ENCODE measurements around the gene CCND2.
"Not testable (repeated sequence)": the region's sequence is repeated elsewhere in the genome, so short reads cannot be mapped to it uniquely, and the experiment has no call there.

CCND2 gene

DNA sequence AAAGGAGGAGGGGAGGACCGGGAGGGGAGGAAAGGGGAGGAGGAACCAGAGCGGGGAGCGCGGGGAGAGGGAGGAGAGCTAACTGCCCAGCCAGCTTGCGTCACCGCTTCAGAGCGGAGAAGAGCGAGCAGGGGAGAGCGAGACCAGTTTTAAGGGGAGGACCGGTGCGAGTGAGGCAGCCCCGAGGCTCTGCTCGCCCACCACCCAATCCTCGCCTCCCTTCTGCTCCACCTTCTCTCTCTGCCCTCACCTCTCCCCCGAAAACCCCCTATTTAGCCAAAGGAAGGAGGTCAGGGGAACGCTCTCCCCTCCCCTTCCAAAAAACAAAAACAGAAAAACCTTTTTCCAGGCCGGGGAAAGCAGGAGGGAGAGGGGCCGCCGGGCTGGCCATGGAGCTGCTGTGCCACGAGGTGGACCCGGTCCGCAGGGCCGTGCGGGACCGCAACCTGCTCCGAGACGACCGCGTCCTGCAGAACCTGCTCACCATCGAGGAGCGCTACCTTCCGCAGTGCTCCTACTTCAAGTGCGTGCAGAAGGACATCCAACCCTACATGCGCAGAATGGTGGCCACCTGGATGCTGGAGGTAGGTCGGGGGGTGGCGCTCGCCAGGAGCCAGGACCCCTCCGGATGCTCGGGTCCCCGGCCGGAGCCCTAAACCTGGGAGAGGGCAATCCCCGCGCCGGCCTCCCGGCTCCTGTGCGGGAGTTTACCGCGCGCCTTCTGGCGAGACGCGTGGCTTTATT, at the start of gene CCND2:
CCND2 (plus strand) TSS at position 111 of the 744 bp plus-strand sequence; CDS start at position 390, 279 bp downstream.
- in situ Hi-C loops (cut with HindIII; ENCODE audit: low sequenced_read_pairs) = no loop called here

DNA sequence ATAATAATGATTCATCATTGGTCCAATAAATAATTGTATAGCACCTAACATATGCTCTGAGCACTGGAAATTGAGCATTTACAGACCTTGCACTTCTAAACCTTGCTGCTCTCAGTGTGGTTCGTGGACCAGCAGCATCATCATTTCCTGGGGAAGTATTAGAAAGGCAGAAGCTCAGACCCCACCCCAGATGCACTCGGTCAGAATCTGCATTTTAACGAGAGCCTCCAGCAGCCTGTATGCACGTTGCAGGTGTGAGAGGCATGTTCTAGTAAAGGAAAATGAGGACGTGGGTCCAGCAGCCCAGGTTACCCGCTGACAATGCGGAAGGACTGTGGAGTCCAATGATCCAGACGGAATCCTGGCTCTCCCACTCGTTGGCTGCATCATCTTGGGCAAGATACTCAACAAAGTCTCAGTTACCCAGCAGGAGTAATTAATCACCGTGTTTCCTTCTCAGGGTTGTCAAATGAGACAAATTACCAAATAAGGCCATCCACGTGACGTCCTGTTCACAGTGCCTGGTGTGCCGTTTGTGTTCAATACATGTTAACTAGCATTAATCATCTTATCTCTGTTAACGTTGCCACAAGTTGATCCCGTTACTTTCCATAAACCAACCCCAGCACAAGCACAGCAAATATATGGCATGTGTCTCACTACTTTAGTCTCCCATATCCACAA, 49.2 kb upstream of the CCND2 start:
- in situ Hi-C loops (cut with HindIII; ENCODE audit: low sequenced_read_pairs) = no loop called here

DNA sequence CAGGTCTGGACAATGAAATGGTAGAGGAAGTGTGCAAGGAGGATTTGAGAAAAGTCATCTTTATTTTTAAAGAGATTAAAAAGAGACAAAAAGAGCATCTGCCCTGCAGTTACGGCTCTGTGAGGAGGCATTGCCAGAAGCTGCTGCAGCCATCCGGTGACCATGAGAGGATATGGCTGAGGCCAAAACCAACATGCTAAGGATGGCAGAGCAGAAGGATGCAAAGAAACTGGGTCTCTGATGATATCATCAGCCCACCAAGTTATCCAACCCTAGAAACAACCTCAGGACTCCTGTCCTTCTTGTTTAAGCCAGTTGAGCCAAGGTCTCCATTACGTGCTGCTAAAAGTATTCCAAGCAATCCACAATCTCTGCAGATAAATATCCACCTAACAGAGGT, 48.0 kb upstream of the CCND2 start:
- in situ Hi-C loops (cut with HindIII; ENCODE audit: low sequenced_read_pairs) = no loop called here

DNA sequence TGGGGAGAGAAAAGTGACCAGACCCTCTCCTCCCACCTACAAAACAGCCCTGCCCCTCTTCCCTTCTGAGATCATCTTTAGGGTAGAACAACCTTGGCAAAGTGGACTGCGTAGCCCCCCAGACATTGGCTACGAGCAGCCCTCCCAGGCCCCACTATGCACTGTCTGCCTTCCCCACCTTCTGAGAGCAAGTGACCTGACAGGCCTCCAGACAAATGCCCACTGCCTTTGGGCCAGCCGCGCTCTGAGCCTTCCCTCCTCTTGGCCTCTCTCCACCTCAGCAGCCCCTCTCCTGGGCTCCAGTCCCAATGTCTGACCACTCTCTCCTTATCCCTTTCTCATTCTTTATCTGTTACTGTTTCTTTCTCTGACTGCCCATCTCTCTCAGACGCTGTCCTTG, 46.5 kb upstream of the CCND2 start:
- in situ Hi-C loops (cut with HindIII; ENCODE audit: low sequenced_read_pairs) = no loop called here

DNA sequence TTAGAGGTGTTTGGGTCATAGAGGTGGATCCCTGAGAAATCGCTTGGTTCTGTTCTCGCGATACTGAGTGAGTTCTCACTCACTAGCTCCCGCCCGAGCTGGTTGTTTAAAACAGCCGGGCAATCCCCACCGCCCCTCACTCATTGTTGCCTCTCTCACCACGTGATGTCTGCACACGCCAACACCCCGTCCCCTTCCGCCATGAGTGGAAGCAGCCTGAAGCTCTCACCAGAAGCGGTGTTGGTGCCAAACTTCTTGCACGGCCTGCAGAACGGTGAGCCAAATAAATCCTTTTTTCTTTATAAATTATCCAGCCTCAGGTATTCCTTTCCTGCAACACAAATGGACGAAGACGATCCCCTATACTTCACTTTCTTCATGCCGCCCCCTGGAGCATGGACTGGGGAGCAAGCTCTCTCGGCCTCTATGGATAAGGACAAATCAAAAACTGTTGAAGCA, 45.4 kb upstream of the CCND2 start:
- in situ Hi-C loops (cut with HindIII; ENCODE audit: low sequenced_read_pairs) = no loop called here

DNA sequence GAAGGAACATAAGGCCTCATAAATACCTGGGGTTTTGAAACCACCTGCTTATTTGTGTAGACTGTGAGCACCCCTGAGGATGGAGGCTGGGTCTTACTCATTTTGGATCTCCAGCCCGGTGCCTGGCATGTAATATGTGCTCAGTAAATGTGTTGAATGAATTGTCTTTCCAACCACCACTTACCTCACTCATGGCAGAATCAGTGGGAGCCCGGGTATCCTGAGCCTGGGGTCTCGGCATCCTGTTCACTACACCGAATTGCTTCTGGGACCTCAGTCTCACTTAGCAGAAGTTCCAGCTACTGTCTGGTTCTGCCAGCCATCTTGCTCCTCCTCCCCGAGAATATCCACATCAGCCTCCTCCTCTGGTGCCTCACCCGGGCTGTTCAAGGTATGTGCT, 43.0 kb upstream of the CCND2 start:
- in situ Hi-C loops (cut with HindIII; ENCODE audit: low sequenced_read_pairs) = no loop called here

- in situ Hi-C loops (cut with HindIII; ENCODE audit: low sequenced_read_pairs) = no loop called here
Measured at GRCh38 chr12:4238577-4238976, 35.0 kb upstream of the CCND2 start.

- in situ Hi-C loops (cut with HindIII; ENCODE audit: low sequenced_read_pairs) = no loop called here
Measured at GRCh38 chr12:4239746-4240145, 33.8 kb upstream of the CCND2 start.

DNA sequence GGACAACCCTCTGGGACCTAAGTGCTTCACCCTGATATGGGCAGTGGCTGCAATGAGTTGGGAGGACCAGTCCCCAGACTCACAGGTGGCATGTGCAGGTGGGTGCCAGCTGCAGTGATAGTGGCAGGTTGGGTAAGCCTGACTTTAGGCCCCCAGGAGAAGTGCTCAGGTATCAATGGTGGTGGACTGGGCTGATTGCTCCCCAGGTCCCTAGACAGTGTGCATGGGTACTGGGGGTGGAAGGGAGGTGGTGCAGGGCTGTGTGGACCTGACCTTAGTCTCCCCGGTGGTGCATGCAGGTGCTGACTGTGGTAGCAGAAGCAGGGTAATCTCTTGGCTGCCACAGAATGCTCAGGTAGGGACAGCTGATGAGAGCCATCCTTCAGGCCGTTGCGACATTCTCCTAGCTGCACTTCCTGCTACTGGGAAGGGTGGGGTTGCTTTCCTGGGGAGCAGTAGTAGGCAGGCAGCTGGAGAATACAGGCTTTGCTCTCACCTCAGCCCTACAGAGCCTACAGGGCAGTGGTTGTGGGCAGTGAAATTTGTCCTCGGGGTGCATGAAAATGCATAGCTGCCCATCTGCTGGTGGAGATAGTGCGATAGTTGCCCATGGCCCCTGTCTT, 33.3 kb upstream of the CCND2 start:
- in situ Hi-C loops (cut with HindIII; ENCODE audit: low sequenced_read_pairs) = no loop called here

DNA sequence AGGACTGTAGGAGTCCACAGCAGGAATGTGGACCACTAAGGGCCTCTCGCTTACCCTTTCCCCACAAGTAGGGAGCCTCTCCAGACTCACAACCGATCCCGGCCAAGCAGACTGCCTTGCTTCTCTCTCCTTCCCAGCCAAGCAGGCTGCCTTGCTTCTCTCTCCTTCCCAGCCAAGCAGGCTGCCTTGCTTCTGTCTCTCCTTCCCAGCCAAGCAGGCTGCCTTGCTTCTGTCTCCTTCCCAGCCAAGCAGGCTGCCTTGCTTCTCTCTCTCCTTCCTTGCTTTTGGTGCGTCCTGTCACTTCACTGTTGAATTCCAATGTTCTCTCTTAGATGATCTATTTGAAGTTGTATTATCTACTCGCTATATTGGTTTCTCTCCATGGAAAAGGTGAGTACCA, 32.6 kb upstream of the CCND2 start:
- in situ Hi-C loops (cut with HindIII; ENCODE audit: low sequenced_read_pairs) = no loop called here

- in situ Hi-C loops (cut with HindIII; ENCODE audit: low sequenced_read_pairs) = no loop called here
Measured at GRCh38 chr12:4241592-4241991, 32.0 kb upstream of the CCND2 start.

DNA sequence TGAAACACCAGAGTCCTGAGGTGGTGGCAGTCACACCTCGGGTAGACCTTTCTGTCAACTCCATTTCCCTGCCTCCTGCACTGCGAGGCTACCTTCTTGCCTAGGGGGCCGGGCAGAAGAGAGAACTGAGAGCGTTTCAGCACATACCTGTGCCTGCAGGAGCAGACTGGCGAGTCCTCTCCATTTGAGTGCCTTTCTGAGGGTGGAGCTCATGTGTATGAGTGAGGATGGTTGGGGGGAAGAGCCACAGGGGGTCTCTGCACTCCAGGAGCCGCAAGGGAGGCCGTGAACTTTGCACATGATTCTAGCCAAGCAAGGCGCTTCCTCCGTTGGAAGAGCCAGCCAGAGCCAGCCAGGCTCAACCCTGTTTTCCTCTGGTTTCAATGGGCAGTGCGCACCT, 31.0 kb upstream of the CCND2 start:
- in situ Hi-C loops (cut with HindIII; ENCODE audit: low sequenced_read_pairs) = no loop called here

DNA sequence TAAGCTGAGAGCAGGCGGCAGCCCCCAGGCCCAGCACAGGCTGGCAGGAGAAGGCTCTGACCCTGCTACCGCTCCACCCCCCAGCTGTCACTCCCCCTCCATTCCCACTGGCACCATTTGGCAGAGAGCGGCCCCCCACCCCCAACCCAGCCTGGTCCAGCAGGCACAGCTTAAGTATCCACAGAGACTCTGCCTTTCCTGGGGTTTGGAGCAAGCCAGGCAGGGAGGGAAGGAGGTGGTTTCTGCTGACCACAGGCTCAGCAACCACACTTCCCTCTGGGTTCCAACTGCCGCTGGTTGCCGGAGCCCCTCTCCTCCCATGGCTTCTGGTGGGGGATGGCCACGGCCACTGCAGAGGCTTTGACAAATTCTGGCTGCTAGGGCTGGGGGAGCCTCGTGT, 30.5 kb upstream of the CCND2 start:
- in situ Hi-C loops (cut with HindIII; ENCODE audit: low sequenced_read_pairs) = no loop called here

DNA sequence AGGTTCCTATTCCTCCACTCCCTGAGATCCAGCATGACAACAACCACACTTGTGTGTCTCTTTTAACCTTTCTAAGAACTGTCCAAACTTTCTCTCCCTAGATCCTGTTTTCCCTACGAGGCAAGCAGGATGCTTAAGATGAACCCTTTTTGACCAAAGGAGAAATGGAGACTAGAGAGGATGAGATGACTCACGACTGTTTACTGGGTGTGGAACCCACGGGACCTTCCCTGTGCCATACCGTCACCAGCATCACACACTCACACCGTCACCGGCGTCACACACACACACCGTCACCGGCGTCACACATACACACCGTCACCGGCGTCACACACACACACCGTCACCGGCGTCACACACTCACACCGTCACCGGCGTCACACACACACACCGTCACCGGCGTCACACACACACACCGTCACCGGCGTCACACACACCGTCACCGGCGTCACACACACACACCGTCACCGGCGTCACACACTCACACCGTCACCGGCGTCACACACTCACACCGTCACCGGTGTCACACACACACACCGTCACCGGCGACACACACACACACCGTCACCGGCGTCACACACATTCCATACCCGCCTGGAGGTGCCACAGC, 30.0 kb upstream of the CCND2 start:
- in situ Hi-C loops (cut with HindIII; ENCODE audit: low sequenced_read_pairs) = not testable (repeated sequence)

GRCh38 chr12:4244868-4245267, 28.7 kb upstream of the CCND2 start:
- in situ Hi-C loops (cut with HindIII; ENCODE audit: low sequenced_read_pairs) = no loop called here

DNA sequence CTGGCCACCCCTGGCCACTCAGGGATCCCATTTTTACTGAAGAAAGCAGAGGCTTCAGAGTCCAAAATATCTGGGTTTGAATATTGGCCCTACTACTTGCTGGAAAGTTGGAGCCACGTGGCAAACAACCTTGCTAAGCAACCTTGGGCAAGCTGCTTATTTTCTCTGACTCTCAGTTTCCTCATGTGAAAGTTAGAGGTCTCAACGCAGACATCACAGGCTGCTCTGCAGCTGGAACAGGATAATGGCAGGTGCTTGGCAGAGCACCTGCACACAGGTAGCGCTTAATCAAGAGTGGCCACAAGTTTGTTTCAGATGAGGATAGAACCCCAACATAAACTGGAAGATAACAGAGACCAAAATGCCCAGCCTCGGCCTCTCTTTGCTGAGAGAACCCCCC, 28.1 kb upstream of the CCND2 start:
- in situ Hi-C loops (cut with HindIII; ENCODE audit: low sequenced_read_pairs) = no loop called here

- in situ Hi-C loops (cut with HindIII; ENCODE audit: low sequenced_read_pairs) = no loop called here
Measured at GRCh38 chr12:4246116-4246515, 27.4 kb upstream of the CCND2 start.

GRCh38 chr12:4250691-4251090, 22.9 kb upstream of the CCND2 start:
- in situ Hi-C loops (cut with HindIII; ENCODE audit: low sequenced_read_pairs) = no loop called here

GRCh38 chr12:4251216-4251891, 22.2 kb upstream of the CCND2 start:
- in situ Hi-C loops (cut with HindIII; ENCODE audit: low sequenced_read_pairs) = no loop called here

- in situ Hi-C loops (cut with HindIII; ENCODE audit: low sequenced_read_pairs) = no loop called here
Measured at GRCh38 chr12:4251967-4252366, 21.6 kb upstream of the CCND2 start.

DNA sequence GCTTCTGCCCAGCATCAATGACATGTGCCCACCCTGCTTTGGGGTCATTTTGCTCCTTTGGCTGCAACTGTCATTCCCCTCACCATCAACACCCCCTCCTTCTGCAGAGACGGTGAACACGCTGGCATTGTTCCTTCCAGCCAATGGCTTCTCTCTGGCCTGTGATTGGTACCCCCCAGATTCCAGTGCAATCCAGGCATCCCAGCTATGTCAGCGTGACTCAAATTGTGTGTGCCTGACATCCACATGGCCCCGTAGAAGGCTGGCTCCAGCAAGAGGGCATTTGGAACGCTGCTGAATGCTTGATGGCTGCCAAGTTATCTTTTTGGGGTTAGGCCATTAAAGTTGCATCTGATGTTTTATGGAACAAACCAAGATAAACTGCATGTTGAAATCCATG, 21.0 kb upstream of the CCND2 start:
- in situ Hi-C loops (cut with HindIII; ENCODE audit: low sequenced_read_pairs) = no loop called here
